T-cell (primary cell): ENCODE data around the gene RBM8A. TPM values are rescaled to one million over a fixed set of nuclear protein-coding genes. Genes with fewer than 3 reads are reported as not detected.

ENCODE experiments used
- ATAC-seq, 4 experiments: fragments of 200-7000 bp in 3 of 4; fragments of 150-1000 bp in 1 of 4; cut with Tn5 transposase; replicated peaks in 1 of 4; 1 replicate in 3 of 4; 2 replicates in 1 of 4; pipeline ENCODE4 v1.10.0; 2021; ENCODE audit warnings: moderate library complexity in 3 of 4, mild to moderate bottlenecking in 2 of 4, moderate number of reproducible peaks in 1 of 4
- CTCF ChIA-PET, 2 donors: fragments of 300-600 bp; sonication (Branson Sonifier 250); formaldehyde crosslinking; loops; one replicate each; lab custom pipeline; 2022; ENCODE audit warnings: antibody characterized with exemption in 2 of 2; lab: Charles Lee
- POLR2A ChIA-PET, 2 donors: fragments of 300-600 bp; sonication (Branson Sonifier 250); formaldehyde crosslinking; loops; one replicate each; lab custom pipeline; 2022; ENCODE audit warnings: antibody characterized with exemption in 2 of 2; lab: Charles Lee
- DNase-seq, 35 experiments: peaks; one replicate each; pipeline versions ENCODE4 v3.0.0 to v3.0.0-alpha.2; 2013 to 2023
- H3K27ac ChIP-seq: one replicate; pipeline ENCODE4 v1.5.1; 2013; ENCODE audit warnings: low read length
- H3K27me3 ChIP-seq, 2 experiments: replicated peaks in 1 of 2; 1 replicate in 1 of 2; 2 replicates in 1 of 2; pipeline versions ENCODE4 v1.6.1 to v1.7.0; 2013; ENCODE audit warnings: low read length in 1 of 2, mixed read lengths in 1 of 2; ENCODE audit not compliant: control insufficient read depth in 2 of 2, insufficient read depth in 2 of 2; ENCODE audit errors: extremely low read depth in 1 of 2
- H3K36me3 ChIP-seq, 2 donors: 1 replicate in 1 of 2; 2 replicates in 1 of 2; pipeline versions ENCODE4 v1.6.1 to v1.7.0; 2013; ENCODE audit warnings: low read length in 1 of 2; ENCODE audit not compliant: control insufficient read depth in 2 of 2, insufficient read depth in 1 of 2; ENCODE audit errors: extremely low read depth in 1 of 2
- H3K4me1 ChIP-seq, 2 experiments: 1 replicate in 1 of 2; 2 replicates in 1 of 2; pipeline versions ENCODE4 v1.6.1 to v1.7.0; 2013; ENCODE audit warnings: low read length in 2 of 2, mixed read lengths in 1 of 2; ENCODE audit not compliant: insufficient read depth in 2 of 2, control insufficient read depth in 1 of 2; ENCODE audit errors: extremely low read depth in 1 of 2
- H3K4me3 ChIP-seq, 2 donors: 1 replicate in 1 of 2; 2 replicates in 1 of 2; pipeline versions ENCODE4 v1.5.1 to v1.7.0; 2013; ENCODE audit warnings: mild to moderate bottlenecking in 2 of 2, low read length in 1 of 2, moderate library complexity in 1 of 2; ENCODE audit not compliant: control insufficient read depth in 1 of 2; ENCODE audit errors: extremely low read depth in 1 of 2
- H3K9me3 ChIP-seq: 2 replicates; pipeline ENCODE4 v1.7.0; 2013
- H3K27ac Mint-ChIP-seq, 2 donors: one replicate each; pipeline ENCODE4 v1.8.0; 2020 to 2021; ENCODE audit warnings: mild to moderate bottlenecking in 2 of 2, mixed read lengths in 2 of 2
- H3K27me3 Mint-ChIP-seq, 2 donors: one replicate each; pipeline ENCODE4 v1.8.0; 2021 to 2022; ENCODE audit warnings: mixed read lengths in 2 of 2
- H3K36me3 Mint-ChIP-seq: one replicate; pipeline ENCODE4 v1.8.0; 2021; ENCODE audit warnings: mixed read lengths
- H3K4me1 Mint-ChIP-seq, 3 donors: one replicate each; pipeline ENCODE4 v1.8.0; 2020 to 2022; ENCODE audit warnings: mixed read lengths in 3 of 3, mild to moderate bottlenecking in 1 of 3
- H3K4me3 Mint-ChIP-seq, 3 donors: one replicate each; pipeline ENCODE4 v1.8.0; 2020 to 2022; ENCODE audit warnings: mild to moderate bottlenecking in 3 of 3, mixed read lengths in 3 of 3, moderate library complexity in 3 of 3
- H3K9me3 Mint-ChIP-seq, 3 donors: one replicate each; pipeline ENCODE4 v1.8.0; 2020 to 2022; ENCODE audit warnings: mixed read lengths in 3 of 3
- WGBS: methylation state at CpG from one replicate; pipeline ENCODE4 v1.1.5; 2013; ENCODE audit warnings: missing lambda C conversion rate; ENCODE audit not compliant: insufficient coverage; 5-methylcytosine and 5-hydroxymethylcytosine counted together
- total RNA-seq, 35 experiments: library from RNA in 6 of 35; stranded (reverse) in 6 of 35; fragments of 120-200 nt in 1 of 35; gene quantifications; one replicate each; pipeline versions ENCODE4 v1.2.1 to v1.2.4 and lab custom pipeline; 2013 to 2026

Gene RBM8A
- total RNA-seq, 5 donors from 2014 or later (not counting 1 experiment from before 2014, with no cell fraction given), result 124 to 153 (median 130) TPM

GRCh38 chr1:145908653-145909052, 18.6 kb downstream of the RBM8A start:
- Histone ChIP-seq H3K9me3 (no peaks in the 10 kb centered on the region), H3K4me1 (peaks cover 0 to 3% of the 10 kb centered on the region in 2 experiments), H3K4me3 (no peak overlapping the region), H3K27me3 (no peaks in the 10 kb centered on the region), H3K36me3 (peaks cover 2 to 21% of the 10 kb centered on the region in 2 donors), H3K27ac (no peak overlapping the region)
- WGBS, result no CpG with 5 or more reads among the region's 1 CpG
- H3K27ac Mint-ChIP-seq, result no peak overlapping the region
- H3K9me3 Mint-ChIP-seq, result no peaks in the 10 kb centered on the region
- CTCF ChIA-PET, result interaction anchor here (0.5 to 3.8 kb wide), 8 partner anchors 8 to 103 kb away, joined by 3 to 26 read pairs (median 4); partner anchors contain the start of genes NUDT17 (in 2 of the 2), ANKRD34A (in 1 of the 2), PIAS3 (in 1 of the 2) and POLR3GL (in 1 of the 2)
- H3K27me3 Mint-ChIP-seq, result no peaks in the 10 kb centered on the region
- DNase-seq (no peak), ATAC-seq (no peak)
- POLR2A ChIA-PET, result no interaction called here
- peaks cover 24% of the 10 kb centered on the region for H3K36me3 Mint-ChIP-seq
- peaks cover 6 to 13% (median 7%) of the 10 kb centered on the region in 3 donors for H3K4me1 Mint-ChIP-seq
- no peak overlapping the region for H3K4me3 Mint-ChIP-seq

GRCh38 chr1:145906954-145907753, 20.1 kb downstream of the RBM8A start:
- WGBS, result 67% methylated on average over 2 of the region's 10 CpGs
- Mint-ChIP-seq H3K4me3 (no peak overlapping the region), H3K27me3 (no peaks in the 10 kb centered on the region), H3K9me3 (no peaks in the 10 kb centered on the region), H3K36me3 (peaks cover 17% of the 10 kb centered on the region), H3K4me1 (peaks cover 5 to 8% (median 6%) of the 10 kb centered on the region in 3 donors), H3K27ac (no peak overlapping the region)
- no peaks in the 10 kb centered on the region for H3K27me3 ChIP-seq
- ChIA-PET POLR2A (interaction anchor here (0.6 to 0.8 kb wide), 3 partner anchors 9 to 57 kb away, joined by 3 to 12 read pairs (median 10); no protein-coding TSS in a partner anchor), CTCF (interaction anchor here in 1 of 2 donors (0.6 to 1.7 kb wide), 4 partner anchors 9 to 122 kb away, joined by 3 to 6 read pairs (median 4); partner anchors contain the start of gene RBM8A)
- no peak overlapping the region for H3K27ac ChIP-seq
- DNase-seq (no peak), ATAC-seq (no peak)
- peaks cover 0 to 16% of the 10 kb centered on the region in 2 donors for H3K36me3 ChIP-seq
- H3K9me3 ChIP-seq, result no peaks in the 10 kb centered on the region
- H3K4me1 ChIP-seq, result peaks cover 0 to 3% of the 10 kb centered on the region in 2 experiments
- H3K4me3 ChIP-seq, result no peak overlapping the region

- peaks cover 20% of the 10 kb centered on the region for H3K36me3 Mint-ChIP-seq
- no peak overlapping the region for H3K27ac ChIP-seq
- no peaks in the 10 kb centered on the region for H3K27me3 Mint-ChIP-seq
- H3K4me3 Mint-ChIP-seq, result no peak overlapping the region
- ChIA-PET CTCF (no interaction called here), POLR2A (no interaction called here)
- no peaks in the 10 kb centered on the region for H3K4me1 Mint-ChIP-seq
- ATAC-seq, result no peak
- H3K4me3 ChIP-seq, result no peak overlapping the region
- no peaks in the 10 kb centered on the region for H3K9me3 ChIP-seq
- no peaks in the 10 kb centered on the region for H3K9me3 Mint-ChIP-seq
- WGBS, result 94% methylated on average over 4 of the region's 12 CpGs
- H3K36me3 ChIP-seq, result peaks cover 0 to 4% of the 10 kb centered on the region in 2 donors
- no peak for DNase-seq
- no peaks in the 10 kb centered on the region for H3K27me3 ChIP-seq
- no peaks in the 10 kb centered on the region for H3K4me1 ChIP-seq
- no peak overlapping the region for H3K27ac Mint-ChIP-seq
Measured at GRCh38 chr1:145901312-145902021, 25.8 kb downstream of the RBM8A start.

DNA sequence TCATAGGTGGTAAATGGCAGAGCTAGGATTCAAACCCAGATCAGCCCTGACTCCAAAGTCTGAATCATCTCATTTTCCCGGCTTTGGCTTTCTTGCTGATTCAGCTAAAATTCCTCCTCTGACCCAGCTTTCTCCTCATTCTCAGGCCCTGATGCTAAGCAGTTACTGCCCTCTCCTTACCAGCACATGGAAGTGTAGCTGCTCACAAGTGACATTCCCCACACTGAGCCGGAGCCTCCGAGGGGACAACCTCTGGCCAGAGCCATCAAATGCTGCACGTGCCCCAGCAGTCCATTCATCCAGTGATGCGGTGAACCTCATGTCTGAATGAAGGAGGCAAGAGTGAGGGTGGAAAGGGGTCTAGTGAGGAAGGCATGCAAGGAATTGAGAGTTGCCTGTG, 28.5 kb downstream of the RBM8A start:
- POLR2A ChIA-PET, result no interaction called here
- WGBS, result 95% methylated on average over 5 of the region's 5 CpGs
- Histone ChIP-seq H3K9me3 (no peaks in the 10 kb centered on the region), H3K27me3 (no peaks in the 10 kb centered on the region), H3K4me3 (no peak overlapping the region), H3K36me3 (peaks cover 0 to 4% of the 10 kb centered on the region in 2 donors), H3K27ac (no peak overlapping the region), H3K4me1 (no peaks in the 10 kb centered on the region)
- no peaks in the 10 kb centered on the region for H3K9me3 Mint-ChIP-seq
- no peaks in the 10 kb centered on the region for H3K27me3 Mint-ChIP-seq
- CTCF ChIA-PET, result no interaction called here
- no peak for ATAC-seq
- no peaks in the 10 kb centered on the region for H3K4me1 Mint-ChIP-seq
- H3K36me3 Mint-ChIP-seq, result peaks cover 20% of the 10 kb centered on the region
- no peak for DNase-seq
- H3K27ac Mint-ChIP-seq, result no peak overlapping the region
- H3K4me3 Mint-ChIP-seq, result no peak overlapping the region

DNA sequence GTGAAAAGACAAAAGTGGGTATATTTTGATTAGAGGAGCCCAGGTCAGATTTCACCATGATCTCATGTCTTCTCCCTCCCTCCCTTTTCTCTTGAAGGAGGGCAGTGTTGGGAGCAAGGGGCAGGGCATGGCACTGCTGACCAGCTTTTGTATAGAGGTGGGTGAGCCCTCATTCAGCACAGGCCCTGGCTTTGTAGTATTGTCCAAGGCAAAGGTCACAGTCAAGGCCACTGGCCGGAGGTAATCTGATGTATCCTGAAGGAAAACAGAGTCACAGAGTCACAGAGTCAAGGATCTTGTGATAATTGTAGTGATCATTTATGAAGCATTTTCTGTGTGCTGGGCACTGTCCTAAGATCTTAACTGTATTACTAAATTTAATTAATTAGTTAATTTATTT, 29.3 kb downstream of the RBM8A start:
- Mint-ChIP-seq H3K27ac (no peak overlapping the region), H3K27me3 (no peaks in the 10 kb centered on the region), H3K4me1 (no peaks in the 10 kb centered on the region), H3K36me3 (peaks cover 20% of the 10 kb centered on the region), H3K4me3 (no peak overlapping the region), H3K9me3 (no peaks in the 10 kb centered on the region)
- POLR2A ChIA-PET, result no interaction called here
- no peaks in the 10 kb centered on the region for H3K9me3 ChIP-seq
- ATAC-seq (no peak), DNase-seq (no peak)
- peaks cover 0 to 4% of the 10 kb centered on the region in 2 donors for H3K36me3 ChIP-seq
- no peak overlapping the region for H3K4me3 ChIP-seq
- WGBS, result no CpG with 5 or more reads among the region's 1 CpG
- H3K27me3 ChIP-seq, result no peaks in the 10 kb centered on the region
- CTCF ChIA-PET, result no interaction called here
- no peak overlapping the region for H3K27ac ChIP-seq
- H3K4me1 ChIP-seq, result no peaks in the 10 kb centered on the region

DNA sequence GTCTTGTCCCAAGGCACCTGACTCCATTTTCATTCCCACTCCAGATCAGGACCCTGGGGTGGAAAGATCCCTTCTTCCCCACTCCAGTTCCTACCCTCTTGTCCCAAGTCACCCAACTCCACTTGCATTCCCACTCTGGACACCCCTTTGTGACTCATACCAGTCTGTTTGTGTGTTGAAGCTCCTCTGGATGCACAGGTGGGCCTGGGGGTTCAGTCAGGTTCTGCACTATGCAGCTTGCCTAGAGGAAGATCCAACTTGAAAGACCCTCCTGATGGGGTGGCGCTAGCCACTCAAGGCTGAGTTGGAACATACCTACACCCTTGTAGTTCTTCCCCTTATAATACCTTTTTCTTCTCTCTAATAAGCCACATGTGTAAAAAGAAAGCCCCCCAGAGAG, 31.8 kb downstream of the RBM8A start:
- DNase-seq (no peak), ATAC-seq (no peak)
- Histone ChIP-seq H3K36me3 (peaks cover 0 to 4% of the 10 kb centered on the region in 2 donors), H3K4me1 (no peaks in the 10 kb centered on the region), H3K27me3 (no peaks in the 10 kb centered on the region), H3K4me3 (no peak overlapping the region), H3K27ac (no peak overlapping the region), H3K9me3 (no peaks in the 10 kb centered on the region)
- Mint-ChIP-seq H3K9me3 (no peaks in the 10 kb centered on the region), H3K36me3 (peaks cover 11% of the 10 kb centered on the region), H3K4me1 (no peaks in the 10 kb centered on the region), H3K27me3 (no peaks in the 10 kb centered on the region), H3K27ac (no peak overlapping the region), H3K4me3 (no peak overlapping the region)
- ChIA-PET POLR2A (no interaction called here), CTCF (interaction anchor here in 1 of 2 donors (1.0 to 1.3 kb wide), 2 partner anchors 13 to 15 kb away, joined by 3 to 5 read pairs; no protein-coding TSS in a partner anchor)
- WGBS, result no CpG with 5 or more reads among the region's 1 CpG
